GM15510 (cell line): ENCODE measurements around the gene HPGDS.

Source experiments
- POLR2A ChIP-seq: IDR thresholded peaks from 3 replicates; pipeline ENCODE4 v1.6.1; 2011; ENCODE audit warnings: borderline replicate concordance; ENCODE audit not compliant: insufficient read length; ENCODE audit errors: extremely low read depth

Gene HPGDS

DNA sequence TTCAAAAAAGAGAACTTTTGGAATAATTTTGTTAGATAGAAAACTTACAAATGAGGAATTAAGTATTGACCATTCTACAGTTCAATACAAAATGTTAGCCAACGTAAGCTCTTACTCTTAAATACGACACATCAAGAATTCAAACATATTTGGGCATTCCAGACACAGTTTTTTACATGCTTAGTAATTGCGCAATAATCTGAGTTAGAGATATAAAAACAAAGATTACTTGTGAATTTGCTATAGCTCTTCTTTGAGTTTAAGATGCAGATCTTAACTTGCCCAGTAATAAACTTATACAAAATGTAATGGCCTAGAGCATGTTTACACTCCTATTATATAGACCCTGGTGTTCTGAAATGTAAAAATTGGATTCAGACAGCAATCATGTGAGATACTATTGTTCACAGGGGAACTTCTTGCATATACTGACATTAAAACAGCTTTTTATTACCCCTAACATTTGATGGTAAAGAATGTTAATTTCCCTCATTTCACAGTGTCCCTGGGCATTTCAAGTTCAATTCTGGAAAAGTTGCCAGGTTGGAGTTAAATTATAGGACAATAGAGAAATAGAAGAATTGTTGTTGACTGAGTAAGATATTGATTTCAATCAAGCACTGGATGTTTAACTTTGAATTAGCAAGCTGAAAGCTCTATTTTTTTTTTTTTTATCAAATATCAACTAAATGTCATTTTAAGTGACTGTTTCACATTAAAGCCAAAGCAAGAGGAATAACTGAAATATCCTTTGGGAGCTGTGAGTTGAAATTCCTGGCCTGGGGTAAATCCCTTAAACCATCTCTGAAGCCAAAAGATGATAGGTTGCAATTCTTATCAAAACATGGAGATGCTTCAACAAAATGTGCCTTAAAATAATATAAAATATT lies 910 bp downstream of the HPGDS start:
- no peak for TF ChIP-seq POLR2A

DNA sequence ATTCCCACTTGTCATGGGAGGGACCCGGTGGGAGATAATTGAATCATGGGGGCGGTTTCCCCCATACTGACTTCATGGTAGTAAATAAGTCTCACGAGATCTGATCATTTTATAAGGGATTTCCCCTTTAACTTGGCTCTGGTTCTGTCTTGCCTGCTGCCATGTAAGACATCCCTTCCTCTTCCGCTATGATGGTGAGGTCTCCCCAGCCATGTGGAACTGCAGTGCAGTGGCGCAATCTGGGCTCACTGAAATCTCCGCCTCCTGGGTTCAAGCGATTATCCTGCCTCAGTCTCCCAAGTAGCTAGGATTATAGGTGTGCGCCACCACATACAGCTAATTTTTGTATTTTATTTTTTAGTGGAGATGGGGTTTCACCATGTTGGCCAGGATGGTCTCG lies 2.9 kb downstream of the HPGDS start:
- TF ChIP-seq POLR2A, result no peak

DNA sequence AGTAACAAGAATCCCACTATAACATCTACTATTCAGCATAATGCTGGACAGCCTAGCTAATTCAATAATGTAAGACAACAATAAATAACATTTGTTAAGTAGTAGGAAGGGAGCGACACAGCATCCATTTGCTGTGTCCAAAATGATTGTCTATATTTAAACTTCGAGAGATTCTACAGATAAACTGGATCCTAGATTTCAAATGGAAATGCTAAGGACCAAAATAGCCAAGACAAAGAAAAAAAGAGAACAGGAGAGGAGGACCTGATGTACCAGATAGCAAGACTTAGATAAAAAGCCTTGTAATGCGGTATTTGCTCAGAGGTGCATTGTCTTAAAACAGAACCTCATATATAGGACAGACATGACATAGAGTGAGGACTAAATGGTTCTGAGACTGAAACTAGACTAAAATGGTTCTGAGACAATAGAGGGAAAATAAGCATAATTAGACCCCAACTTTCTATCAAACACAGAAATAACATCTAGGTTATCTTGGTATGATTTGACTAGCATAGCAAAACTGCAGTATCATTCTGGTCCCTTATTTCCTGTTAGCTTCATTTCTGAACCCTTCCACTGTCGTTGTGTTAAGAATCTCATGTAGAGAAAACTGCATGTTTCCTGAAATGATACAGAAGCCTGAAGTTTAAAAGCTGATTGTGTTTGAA lies 3.8 kb downstream of the HPGDS start:
- TF ChIP-seq POLR2A, result no peak

DNA sequence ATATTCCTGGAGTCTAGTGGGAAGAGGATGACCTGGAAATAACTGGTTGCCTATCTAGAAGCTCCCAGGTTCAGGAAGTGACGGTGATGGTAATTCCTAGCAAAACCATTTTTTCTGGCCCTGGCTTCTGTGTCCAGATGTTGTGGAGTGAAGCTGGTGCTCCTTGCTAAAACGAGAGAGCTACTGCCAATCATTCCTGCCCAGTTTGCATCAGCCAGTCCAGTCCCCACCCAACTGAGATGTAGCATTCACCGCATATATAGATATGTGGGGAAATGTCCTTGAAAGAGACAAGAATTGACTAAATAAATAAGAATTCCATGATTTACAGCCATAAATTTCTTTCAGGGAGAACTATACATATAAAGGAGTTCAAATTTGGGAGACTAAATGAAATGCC lies 6.3 kb downstream of the HPGDS start:
- TF ChIP-seq POLR2A, result no peak

DNA sequence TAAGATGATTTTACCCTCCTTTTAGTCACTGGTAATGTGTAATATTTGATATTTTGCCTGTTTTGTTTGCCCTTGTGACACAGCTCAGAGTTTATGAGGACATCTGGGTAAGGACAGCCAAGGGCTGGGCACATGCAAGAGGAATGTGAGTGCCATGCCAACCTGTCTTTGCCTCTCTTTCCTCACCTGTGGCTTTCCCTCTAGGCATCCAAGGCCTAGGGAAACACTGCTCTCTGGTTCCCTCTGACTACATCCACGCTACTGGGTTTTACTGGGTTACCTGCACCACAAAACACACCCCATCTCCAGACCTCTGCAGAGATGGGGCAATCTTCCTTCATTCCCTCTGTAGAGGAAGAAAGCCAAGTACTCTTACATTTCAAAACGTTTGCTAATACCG lies 7.7 kb downstream of the HPGDS start:
- TF ChIP-seq POLR2A, result no peak

DNA sequence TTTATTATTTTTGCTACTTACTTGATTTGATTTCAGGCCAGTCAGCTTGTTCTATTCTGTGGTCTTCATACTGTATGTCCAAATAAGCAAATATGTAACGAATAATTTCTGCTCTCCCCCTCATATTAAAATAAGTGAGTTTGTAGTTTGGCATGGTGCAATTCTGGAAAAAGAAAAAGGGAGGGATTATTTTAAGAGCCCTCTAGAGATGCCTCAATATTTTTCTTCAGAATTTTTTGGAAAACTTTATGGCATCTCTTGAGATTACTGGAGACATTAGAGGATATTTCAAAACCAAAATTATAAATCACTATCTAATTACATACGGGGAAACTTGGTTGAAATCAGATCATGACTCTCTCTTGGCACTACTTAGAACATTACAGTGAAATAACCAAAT lies 8.2 kb downstream of the HPGDS start:
- TF ChIP-seq POLR2A, result no peak

DNA sequence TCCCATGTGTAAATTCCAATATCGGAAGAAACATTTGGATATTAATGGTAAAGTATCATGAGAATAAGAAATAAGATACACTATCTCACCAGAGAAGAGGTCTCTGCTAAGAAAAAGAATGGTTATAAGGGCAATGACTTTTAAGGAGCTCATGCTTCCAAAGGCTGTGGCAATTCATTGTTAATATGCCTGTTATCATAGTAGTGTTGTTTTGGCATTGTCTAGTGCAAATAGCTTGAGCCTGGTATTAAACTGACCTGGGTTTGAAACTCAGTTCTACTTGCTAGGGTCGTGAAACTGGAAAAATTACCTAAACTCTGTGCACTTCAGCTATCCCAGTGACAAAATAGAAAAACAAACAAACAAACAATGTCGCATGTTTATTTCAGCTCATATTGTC lies 8.8 kb downstream of the HPGDS start:
- TF ChIP-seq POLR2A, result no peak

DNA sequence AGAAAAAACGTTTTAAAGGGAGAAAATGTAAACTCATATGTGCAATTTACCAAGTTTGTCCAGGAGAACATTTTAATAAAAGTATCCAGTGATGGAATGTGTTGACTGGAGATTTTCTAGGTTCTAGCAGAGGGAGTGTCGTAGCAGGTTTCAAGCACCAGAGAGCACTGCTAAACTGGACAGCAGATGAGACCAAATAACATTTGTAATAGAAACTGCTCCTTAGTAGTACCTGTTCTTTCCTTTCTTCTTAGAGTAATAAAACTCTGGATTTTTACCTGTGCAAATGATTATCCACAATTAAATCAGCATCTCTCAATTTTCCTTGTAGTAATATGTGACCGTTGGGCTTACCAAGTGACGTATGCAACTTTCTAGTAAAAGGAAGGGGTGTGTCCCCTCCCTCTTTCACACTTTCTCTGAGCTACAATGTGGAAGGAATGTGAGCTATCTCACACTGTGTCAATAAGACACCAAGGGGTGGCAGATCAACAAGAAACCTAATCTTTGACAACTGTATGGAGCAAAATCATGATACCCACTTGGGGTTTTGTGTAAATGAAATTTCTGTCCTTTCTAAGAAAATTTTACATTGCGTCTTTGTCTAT lies 9.5 kb downstream of the HPGDS start:
- TF ChIP-seq POLR2A, result no peak

DNA sequence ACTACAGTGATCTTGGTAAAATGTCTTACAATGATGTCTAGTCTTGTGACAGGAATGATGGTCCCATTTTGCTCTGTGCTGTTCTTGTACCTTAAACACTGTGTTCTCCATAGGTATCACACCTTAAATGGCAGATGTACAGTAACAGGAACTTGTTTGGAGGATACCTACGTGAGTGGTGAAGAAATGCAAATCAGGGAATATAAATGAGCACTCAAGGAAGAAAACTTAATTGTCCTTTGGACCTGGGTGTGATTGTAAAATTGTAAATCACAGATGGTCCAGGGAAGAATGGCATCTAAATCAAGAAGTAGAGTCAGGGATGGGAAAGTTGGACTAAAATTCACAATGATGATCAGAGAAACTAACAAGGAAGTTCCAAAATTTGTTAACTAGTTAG lies 12.7 kb downstream of the HPGDS start:
- TF ChIP-seq POLR2A, result no peak

DNA sequence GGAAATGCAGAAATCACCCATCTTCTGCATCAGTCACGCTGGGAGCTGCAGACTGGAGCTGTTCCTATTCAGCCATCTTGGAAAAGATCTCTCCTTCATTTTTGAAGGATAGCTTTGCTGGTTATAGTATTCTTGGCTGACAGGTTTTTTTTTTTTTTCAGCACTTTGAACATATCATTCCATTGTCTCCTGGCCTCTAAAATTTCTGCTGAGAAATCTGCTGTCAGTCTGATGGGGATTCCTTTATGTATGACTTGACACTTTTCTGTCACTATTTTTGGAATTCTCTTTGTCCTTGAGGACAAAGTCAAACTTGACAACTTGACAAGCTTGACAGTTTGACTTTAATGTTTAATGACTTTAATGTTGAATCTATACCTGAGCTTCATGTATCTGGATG lies 16.8 kb downstream of the HPGDS start:
- TF ChIP-seq POLR2A, result no peak

DNA sequence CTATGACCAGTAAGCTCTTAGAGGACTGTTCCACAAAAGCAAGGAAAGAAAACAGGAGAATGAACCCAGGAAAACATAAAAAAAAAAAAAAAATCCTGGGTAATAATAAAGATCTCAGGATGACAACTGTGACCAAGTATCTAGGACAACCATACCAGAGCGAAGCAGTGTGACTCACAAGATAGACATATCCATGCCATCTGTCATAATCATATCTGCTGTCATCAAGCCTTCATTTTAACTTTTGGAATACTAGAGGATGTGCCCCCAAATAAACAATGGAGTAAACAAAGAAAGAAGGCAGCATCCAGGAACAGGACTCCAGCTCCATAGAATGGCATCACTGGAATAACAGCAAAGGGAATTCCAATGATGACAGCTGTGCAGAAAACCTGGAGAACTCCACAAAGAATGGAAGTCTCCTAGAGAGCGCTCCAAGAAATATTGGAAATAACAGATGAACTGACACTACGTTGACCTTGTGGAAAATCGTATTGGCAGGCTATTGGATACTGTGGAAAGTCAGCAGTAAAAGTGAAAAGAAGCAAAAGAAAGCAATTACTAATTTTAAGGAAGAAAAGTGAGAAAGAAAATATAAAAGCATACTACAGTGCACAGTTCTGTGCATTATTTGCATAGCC lies 35.3 kb downstream of the HPGDS start:
- TF ChIP-seq POLR2A, result no peak

DNA sequence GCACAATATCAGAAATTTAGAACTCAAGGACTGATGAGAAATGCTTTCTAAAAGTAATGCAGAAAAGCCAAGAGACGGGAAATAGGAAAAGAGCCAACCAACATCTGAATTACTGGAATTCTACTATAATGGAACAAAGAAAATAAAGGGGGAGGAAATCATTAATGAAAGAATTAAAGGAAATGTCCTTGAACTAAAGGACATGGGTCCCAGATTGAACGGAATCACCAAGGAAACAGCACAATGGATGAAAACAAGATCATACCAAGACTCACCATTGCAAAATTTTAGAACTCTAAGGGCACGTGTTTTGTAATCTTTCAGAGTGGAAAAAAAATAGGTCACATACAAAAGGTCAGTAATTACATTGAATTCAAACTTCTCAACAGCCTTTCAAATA lies 35.9 kb downstream of the HPGDS start:
- no peak for TF ChIP-seq POLR2A

DNA sequence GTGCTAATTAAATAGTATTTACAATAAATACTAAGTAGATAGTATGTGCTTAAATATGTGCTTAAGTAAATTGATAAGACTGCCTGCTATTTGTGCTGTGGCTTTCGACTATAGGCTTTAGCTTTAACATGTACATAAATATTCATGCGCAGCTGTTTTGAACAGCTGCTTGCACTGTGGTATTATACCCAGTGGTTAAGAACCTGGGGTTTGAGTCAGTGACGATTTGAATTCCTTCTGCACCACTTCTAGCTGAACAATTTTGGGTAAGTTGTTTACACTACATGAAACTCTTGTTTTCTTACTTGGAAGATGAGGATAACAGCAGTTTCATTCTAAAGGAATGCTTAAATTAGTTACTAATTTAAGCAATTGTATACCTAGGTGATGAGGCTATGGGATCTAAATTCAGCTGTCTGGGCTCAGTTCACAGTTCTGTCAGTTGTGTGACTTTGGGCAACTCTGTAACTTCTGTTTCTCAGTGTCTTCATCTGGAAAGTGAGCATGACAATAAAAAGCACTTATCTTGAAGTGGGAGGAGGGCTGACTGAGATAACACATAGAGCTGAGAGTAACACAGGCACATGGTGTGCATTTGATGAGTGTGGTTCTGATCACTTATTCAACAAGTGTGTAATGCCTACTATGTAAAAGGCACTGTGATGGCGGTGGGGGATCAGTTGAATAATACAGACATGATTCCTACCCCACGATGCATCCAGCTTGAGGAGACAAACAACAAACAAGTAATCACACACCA lies 37.0 kb downstream of the HPGDS start:
- no peak for TF ChIP-seq POLR2A

DNA sequence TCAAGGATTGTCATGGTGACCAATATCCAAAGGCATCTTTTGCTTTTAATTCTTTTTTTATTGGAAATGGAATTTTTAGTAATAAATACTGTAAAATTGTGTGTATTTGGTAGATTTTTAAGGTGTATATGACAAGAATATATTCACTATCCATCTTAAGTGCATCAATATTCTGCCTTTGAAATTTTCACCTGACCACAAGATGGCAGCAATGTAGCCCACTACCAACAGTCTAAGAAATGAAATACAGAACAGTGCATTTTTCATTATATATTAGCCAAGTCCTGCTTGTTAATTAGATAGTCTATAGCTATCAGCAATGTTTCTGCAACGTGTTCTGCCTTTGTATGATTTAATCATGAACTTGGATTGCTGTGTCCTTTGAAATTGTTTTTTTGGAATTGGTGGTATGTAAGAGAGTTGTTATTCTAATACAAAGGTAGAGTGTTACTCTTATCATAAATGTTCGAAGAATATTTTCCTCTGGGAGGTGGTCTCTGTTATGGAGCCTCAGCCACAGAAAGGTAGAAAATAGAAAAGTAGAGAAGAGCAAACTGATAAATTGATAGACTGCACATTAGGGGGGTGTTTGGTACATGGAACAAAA lies 38.2 kb downstream of the HPGDS start:
- no peak for TF ChIP-seq POLR2A
